Activated CD4-positive, CD25-positive, alpha-beta regulatory T cell treated with anti-CD3 and anti-CD28 coated beads, Interleukin-2, amount 50 U/mL, for 24 hours (primary cell): ENCODE data around the gene PRDX2.

Experiments used
- ATAC-seq, 2 donors: fragments of 150-1000 bp; cut with Tn5 transposase; one replicate each; pipeline ENCODE4 v1.10.0; 2021; ENCODE audit warnings: mild to moderate bottlenecking in 1 of 2, moderate library complexity in 1 of 2

Gene PRDX2

GRCh38 chr19:12779162-12779993 is 22.2 kb downstream of the PRDX2 start:
- ATAC-seq = no peak

- no peak for ATAC-seq
These were observed 22.8 kb downstream of the PRDX2 start for GRCh38 chr19:12778905-12779161.

- no peak for ATAC-seq
These were observed 23.3 kb downstream of the PRDX2 start for GRCh38 chr19:12778017-12778904.

GRCh38 chr19:12777217-12778016 is 24.2 kb downstream of the PRDX2 start:
- peak; percentile 34 for ATAC-seq

- ATAC-seq = no peak
These were observed 26.7 kb downstream of the PRDX2 start, which contains the start of gene HOOK2 for GRCh38 chr19:12774588-12775555. HOOK2 (minus strand) TSS chr19:12775552; CDS start chr19:12775449, 103 bp downstream.

- ATAC-seq = no peak
These were observed 28.0 kb downstream of the PRDX2 start for GRCh38 chr19:12773571-12773970.

GRCh38 chr19:12772323-12772722 is 29.3 kb downstream of the PRDX2 start:
- no peak for ATAC-seq

- no peak for ATAC-seq
These were observed 30.7 kb downstream of the PRDX2 start for GRCh38 chr19:12770922-12771321.

GRCh38 chr19:12769689-12770088 is 31.9 kb downstream of the PRDX2 start:
- ATAC-seq = peak; percentile 85 to 90

- no peak for ATAC-seq
These were observed 33.9 kb downstream of the PRDX2 start for GRCh38 chr19:12767666-12768065.

GRCh38 chr19:12767150-12767549 is 34.5 kb downstream of the PRDX2 start:
- no peak for ATAC-seq

- peak in 1 of 2 donors; percentile 55 for ATAC-seq
These were observed 35.5 kb downstream of the PRDX2 start for GRCh38 chr19:12766051-12766521.

GRCh38 chr19:12764698-12765097 is 36.9 kb downstream of the PRDX2 start:
- ATAC-seq = no peak

- no peak for ATAC-seq
These were observed 38.5 kb downstream of the PRDX2 start for GRCh38 chr19:12763100-12763499.

GRCh38 chr19:12759686-12760085 is 41.9 kb downstream of the PRDX2 start:
- no peak for ATAC-seq

- ATAC-seq = peak; percentile 75 to 78
These were observed 43.9 kb downstream of the PRDX2 start for GRCh38 chr19:12757544-12758274.

- no peak for ATAC-seq
These were observed 45.3 kb downstream of the PRDX2 start for GRCh38 chr19:12756150-12756883.

- no peak for ATAC-seq
These were observed 47.0 kb downstream of the PRDX2 start for GRCh38 chr19:12754465-12755196.

- ATAC-seq = no peak
These were observed 49.4 kb downstream of the PRDX2 start for GRCh38 chr19:12752056-12752781.
